ENCODE results near the gene C17orf78.
"Not testable (repeated sequence)": the region's sequence is repeated elsewhere in the genome, so short reads cannot be mapped to it uniquely, and the experiment has no call there.

Gene C17orf78

DNA sequence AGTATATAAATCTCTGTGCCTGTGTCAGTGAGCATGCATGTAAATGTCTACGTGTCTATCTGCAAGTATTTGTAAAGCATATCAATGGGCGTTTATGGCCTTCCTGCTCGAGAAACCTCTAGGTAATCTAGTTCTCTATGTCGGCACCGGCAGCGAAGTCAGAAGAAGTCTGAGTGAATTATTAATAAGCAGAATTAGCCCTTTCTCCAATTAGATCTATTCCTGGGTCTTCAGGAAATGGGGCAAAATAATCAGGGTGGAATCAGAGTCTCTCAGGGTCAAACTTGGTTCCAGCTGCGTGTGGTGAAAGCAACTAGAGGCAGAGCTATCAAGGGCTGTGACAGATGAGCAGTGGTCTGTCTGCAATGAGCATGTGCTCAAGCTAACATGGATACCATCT is at the start of gene C17orf78:
C17orf78 (plus strand) TSS at position 280 of the 400 bp plus-strand sequence; CDS start at position 388, 108 bp downstream.
- no peak for DNase-seq (ENCODE audit: low spot score)

DNA sequence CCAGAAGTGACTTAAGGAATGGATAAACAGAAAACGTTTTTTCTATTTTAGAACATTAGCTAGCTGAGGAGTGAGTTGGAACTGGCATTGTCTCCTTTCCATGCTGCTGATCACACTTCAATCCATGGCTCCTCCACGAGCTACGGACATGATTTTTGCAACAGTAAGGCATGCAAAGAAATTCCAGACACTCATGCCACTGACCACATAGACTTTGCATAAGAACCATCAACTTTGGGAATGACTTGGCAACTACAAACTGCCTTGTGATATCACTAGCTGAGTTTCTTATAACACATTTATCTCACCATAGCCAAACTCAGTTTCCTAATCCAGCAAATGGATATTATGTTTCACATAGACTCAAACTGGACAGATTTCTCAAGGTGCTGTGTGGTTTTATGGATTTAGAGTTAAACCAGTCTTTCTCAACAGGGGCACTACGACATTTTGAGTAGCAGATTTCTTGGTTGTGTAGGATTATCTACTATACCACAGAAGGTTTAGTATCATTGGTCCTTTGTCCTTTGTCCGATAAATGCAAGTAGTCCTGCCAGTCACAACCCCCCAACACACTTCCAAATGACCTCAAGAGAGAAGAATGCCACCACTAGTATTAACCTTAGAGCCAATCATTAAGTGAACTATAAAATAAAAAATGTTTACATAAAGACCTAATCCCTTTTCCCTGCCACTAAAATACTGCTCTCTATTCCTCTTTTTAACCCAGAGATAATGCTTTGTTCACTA is 48.3 kb upstream of the C17orf78 start:
- peak; percentile 84 for DNase-seq (ENCODE audit: low spot score)

DNA sequence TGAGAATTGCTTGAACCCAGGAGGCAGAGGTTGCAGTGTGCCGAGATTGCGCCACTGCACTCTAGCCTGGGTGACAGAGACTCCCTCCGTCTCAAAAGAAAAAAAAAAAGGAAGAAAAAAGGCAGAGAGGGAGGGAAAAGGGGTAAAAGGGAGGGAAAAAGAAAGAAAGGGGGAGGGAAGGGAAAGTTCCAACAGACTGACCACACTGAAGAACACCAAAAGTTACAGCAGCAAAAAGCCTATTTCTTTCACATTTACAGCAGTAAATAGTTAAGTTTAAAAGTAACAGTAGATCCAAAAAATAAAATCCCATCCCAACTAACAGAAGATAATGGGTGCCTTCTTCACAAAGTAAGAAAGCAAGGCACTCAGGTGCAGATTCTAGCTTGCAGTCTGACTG is 36.9 kb upstream of the C17orf78 start:
- DNase-seq (ENCODE audit: low spot score), result no peak

DNA sequence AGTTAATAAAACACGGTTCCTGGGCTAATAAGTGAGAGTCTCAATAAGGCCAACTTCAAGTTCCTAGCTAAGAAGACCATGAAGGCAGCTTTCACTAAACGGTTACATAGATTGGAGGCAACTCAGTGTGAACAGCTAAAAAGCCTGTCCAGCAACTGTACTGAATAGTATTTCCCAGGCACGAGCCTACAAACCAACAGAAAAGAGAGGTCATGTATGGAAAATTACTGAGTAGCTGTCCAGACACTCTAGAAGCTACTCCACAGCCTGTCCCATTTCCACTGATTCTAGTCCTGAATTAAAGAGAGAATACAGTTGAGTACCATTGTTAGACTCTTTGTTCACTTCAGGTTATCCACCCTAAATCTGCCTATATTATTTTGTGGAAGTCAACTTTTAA is 36.5 kb upstream of the C17orf78 start:
- DNase-seq (ENCODE audit: low spot score), result no peak

DNA sequence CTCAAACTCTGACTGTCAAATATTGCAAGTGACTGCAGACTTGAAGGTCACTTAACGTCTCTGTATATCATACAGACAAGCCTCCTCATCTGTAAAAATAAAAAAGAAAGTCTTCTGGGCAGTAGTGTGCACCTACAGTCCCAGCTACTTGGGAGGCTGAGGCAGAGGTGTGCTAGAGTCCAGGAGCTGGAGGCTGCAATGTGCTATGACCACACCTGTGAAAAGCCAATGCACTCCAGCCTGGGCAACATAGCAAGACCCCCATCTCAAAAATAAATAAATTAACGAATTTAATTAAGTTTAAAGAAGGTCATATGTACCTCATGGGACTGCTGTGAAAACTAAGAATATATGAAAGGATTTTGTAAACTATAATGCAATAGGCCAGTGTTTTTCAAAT is 35.0 kb upstream of the C17orf78 start:
- DNase-seq (ENCODE audit: low spot score), result no peak

DNA sequence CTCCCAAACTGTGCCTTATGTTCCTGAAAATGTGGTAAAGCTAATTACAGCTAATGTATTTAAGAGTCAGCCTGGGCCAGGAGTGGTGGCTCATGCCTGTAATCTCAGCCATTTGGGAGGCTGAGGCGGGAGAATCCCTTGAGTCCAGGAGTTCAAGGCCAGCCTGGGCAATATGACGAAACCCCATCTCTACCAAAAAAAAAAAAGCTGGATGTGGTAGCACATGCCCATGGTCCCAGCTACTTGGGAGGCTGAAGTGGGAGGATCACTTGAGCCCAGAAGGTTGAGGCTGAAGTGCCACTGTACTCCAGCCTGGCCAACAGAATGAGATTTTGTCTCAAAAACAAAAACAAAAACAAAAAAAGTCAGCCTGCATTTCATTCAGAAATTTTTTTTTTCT is 33.2 kb upstream of the C17orf78 start:
- no peak for DNase-seq (ENCODE audit: low spot score)

DNA sequence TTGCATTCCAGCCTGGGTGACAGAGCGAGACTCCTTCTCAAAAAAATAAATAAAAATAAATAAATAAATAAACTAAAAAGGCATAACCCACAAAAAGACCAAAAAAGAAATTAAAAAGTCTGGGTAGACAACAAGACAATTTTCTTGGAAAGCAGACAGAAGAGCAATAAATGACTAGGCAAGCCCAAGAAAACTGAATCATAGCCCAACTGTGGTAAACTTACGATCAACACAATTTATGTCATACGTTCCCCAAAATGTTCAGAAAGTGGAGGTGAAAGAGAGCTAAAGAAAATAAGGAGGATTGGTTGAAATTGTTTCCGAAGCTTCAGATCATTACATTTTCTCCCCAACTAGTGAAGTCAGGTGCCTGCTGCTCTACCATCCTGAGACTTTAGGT is 31.3 kb upstream of the C17orf78 start:
- DNase-seq (ENCODE audit: low spot score), result no peak

DNA sequence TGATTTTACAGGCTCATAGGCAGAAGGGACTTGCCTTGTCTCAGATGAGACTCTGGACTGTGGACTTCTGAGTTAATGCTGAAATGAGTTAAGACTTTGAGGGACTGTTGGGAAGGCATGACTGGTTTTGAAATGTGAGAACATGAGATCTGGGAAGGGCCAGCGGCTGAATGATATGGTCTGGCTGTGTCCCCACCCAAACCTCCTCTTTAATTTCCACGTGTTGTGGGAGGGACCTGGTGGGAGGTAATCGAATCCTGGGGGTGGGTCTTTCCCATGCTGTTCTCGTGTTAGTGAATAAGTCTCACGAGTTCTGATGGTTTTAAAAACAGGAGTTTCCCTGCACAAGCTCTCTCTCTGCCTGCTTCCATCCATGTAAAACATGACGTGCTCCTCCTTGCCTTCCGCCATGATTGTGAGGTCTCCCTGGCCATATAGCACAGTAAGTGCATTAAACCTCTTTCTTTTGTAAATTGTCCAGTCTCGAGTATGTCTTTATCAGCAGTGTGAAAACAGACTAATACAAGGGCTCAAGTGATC is 28.9 kb upstream of the C17orf78 start:
- DNase-seq (ENCODE audit: low spot score), result not testable (repeated sequence)

DNA sequence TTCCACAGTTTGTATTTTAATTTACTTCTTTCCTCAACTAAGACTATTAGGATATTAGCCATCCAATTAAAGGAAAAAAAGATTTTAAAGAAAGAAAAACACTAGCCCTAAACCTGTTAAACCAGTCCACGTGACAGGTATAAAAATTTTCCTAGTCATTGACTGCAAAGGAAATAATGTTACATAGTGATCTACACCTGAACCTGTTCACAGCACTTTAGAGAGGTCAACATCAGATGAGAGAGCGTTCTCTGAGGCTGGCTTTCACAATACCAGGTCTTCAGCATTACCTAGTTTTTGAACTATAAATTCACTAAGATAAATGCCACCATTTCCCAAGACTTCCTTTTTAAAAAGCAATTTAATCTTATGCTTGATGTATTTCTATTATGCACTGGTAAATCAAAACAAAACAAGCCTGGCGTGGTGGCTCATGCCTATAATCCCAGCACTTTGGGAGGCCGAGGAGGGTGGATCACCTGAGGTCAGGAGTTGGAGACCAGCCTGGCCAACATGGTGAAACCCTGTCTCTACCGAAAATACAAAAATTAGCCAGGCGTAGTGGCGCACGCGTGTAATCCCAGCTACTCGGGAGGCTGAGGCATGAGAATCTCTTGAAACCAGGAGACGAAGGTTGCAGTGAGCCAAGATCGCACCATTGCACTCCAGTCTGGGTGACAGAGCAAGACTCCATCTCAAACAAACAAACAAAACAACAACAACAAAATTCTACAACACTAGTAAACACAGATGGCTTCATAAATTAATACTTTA is 18.8 kb upstream of the C17orf78 start:
- not testable (repeated sequence) for DNase-seq (ENCODE audit: low spot score)

DNA sequence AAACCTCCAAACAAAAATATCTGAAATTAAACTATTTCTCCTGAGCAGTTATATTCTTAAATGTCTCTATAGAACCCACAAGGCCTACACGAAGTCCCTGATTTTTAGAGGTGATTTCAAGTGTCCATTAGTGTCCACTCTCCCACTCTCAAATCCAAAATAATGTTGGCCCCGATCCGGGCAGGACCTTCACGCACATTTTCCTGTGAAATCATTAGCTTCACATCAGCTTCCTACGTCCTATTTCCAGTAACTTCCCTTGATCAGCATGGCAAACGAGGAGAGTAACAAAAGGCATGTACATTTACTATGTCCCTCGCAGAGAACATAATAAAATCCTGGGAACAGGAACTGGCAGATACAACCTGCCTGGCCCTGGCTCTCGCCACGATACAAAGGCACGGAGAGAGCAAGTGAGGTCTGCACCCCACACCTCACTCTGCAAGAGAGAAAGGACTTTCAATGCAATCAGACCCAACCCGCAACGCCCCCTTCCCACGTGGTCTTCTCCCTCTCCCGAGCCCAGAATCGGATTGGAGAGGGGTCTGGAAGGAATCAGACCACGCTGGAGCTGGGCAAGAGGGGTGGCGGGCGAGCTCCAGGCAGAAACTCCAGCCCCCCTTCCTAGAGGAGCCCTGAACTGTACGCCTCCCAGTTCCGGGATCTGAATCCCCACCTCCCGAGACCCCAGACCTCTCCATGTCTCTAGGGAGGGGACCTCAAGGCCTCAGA is 17.5 kb upstream of the C17orf78 start:
- DNase-seq (ENCODE audit: low spot score), result peak; percentile 63

DNA sequence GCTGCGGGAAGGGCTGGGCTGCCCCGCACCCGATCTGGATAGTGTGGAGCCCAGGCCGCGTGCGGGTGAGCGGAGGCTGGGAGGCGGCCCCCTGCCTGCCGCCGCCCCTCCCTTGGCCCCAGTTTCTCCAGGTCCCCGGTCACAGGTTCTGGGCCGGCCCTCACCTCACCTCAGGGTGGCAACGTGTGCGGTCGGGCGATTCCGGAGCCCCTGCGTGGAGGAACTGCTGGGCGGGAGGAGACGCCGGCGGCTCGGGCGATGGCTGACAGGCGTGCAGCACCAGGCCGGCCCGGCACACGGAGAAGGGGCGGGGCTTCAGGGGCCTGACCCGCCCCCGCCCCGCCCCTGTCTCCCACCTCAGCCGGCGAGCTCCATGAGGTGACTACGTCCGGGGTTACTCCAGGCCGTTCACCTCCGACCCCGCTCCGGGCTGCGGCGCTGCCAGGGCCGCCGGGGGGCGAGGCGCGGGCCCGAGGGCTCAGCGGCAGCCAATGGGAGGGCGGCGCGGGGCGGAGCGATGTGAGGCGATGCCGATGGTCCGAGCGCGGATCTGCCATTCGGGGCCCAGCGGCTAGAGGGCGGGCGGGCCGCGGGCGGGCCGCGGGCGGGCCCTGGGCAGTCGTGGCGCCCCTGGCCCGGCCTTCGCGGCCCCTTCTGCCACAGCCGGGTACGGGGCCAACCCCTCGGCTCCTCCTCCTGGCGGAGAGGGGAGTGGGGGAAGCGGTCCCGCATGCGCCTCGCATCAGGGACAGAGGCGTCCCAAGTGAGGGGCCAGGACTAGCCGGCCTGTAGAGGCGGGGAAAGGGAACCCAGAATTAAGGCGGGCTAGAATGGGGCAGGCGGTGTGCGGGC is 16.7 kb upstream of the C17orf78 start:
- peak; percentile 98 for DNase-seq (ENCODE audit: low spot score)

DNA sequence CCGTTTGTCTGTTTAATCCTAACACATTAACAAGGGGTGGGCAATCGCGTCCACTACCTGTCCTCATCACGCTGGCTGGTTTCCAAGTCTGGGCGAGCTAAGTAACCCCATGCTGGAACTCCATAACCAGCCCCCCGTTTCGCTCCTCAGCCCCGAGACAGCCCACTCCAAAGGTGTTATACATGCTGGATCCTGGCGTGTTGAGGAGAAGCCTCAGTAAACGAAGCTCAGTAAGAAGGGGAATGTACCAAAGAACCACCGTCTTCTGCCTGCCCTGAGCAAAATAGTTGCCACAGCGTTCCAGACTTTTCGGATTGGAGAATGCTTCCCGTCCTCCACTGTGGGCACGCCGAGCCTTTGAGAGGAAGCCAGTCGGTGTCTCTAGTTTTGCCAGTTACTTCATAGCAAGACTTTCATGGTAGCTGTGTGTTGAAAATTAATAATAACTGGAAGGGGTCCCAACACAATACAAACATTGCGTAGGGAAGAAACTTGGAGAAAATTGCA is 16.1 kb upstream of the C17orf78 start:
- peak; percentile 39 for DNase-seq (ENCODE audit: low spot score)

DNA sequence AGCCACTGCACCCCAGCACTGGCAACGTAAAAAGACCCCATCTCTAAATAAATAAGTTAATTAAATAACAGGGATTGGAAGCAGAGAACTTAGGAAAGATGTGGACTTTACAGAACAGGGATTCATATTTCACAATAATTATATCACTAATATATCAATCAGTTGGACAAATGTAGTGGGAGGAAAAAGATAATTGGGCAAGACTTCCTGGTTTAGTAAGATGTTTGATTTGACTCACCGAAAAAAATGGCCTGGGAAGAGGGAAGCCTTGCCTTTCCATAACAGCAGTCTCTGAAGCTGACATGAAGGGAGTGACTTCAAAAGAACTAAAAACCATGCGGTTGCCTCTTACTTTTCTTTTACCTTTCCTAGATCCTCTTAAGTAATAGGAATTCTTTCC is 15.2 kb upstream of the C17orf78 start:
- DNase-seq (ENCODE audit: low spot score), result no peak

DNA sequence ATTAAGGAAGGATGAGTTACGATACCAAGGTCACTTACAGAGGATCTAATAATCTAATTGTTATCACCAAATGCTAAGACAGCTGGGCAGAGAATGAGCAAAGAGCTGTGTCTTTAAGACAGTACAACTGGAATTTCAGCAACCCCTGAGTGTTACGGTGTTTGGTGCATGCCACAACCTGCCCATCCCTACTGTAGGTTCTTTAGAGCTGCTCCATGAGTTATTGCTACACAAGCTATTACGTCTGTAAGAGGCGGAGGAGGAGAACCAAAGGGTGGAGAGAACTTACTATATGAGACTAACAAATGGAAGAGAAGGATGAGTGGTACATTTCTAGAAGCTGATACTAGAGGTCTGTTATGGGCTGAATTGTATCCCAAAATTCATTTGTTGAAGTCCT is 14.2 kb upstream of the C17orf78 start:
- no peak for DNase-seq (ENCODE audit: low spot score)

DNA sequence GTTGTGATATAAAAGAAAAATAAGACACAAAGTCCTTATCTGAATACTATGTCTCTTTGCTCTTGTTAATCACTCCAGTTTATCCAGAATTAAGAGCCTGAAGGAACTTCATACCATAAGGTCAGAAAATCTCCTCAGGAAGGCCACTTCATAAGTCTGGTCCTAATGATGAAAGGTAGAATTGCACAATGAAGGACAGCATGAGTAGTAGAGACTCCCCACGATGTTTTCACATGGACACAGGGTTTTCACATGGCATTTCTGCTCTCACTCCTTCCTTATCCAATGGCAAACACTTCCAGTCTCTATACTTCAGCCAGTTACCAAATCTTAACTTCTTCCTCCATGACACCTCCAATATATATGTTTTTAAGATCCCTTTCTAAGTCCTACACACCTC is 10.2 kb upstream of the C17orf78 start:
- no peak for DNase-seq (ENCODE audit: low spot score)

DNA sequence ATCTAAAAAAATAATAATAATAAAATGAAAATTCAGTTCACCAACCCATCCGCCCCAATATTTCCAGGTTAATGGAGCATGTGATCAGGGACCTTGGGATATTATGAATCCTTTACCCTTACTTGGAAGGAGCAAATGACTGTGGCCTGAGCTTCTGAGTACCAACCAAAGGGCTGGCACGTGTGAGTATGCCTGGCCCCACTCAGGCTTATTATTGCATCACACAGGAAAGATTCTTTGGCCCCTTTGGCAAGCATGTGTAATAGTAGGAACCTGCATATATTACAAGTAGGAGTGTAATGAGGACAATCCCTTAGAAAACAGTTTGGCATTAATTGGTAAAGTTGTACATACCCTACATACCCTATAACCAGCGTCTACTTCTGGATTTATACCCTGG is 7.2 kb upstream of the C17orf78 start:
- DNase-seq (ENCODE audit: low spot score), result peak; percentile 25

DNA sequence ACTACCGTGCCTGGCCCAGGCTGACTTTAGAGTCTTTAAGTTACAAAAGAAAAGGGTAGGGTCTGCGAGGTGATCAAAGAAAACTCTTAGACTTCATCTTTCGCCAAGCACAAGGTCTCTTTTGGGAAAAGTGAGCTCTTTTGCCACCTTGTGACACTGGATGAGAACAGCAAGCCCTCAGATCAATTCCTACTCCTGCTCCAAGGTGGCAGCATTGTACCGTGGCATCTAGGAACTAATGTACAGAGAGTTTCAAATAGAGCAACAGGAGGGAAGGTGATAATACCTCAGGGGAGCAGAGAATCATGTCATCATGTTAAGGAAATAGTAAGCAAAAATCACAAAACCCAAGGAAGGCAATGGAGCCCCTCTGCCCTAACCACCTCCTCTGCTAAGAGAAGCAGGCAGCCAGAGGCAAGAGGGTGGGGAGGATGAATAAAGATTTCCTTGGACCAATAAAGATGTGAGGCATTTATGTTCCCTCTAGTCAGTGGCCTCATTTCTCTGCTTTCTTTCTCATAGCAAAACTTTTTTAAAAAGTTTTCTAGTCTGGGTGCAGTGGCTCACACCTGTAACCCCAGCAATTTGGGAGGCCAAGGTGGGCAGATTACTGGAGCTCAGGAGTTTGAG is 2.1 kb upstream of the C17orf78 start:
- DNase-seq (ENCODE audit: low spot score), result peak; percentile 85

DNA sequence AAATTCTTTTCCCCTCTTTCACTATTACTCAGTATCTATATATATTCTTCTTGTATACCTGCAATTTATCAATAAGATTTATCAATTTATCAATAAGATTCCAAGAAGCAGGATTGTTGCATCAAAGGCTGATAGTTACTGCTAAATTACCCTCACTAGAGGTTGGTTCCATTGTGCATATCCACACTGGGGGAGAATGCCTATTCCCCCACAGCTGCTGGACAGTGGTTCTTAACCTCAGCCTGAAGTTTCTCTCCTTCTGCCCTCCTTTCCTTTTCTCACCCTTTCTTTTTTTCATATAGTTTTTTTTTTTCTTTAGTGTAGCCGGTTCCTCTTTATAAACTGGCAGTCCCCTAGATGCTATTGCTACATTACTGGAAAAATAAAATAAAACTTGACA is 6.3 kb downstream of the C17orf78 start:
- no peak for DNase-seq (ENCODE audit: low spot score)

DNA sequence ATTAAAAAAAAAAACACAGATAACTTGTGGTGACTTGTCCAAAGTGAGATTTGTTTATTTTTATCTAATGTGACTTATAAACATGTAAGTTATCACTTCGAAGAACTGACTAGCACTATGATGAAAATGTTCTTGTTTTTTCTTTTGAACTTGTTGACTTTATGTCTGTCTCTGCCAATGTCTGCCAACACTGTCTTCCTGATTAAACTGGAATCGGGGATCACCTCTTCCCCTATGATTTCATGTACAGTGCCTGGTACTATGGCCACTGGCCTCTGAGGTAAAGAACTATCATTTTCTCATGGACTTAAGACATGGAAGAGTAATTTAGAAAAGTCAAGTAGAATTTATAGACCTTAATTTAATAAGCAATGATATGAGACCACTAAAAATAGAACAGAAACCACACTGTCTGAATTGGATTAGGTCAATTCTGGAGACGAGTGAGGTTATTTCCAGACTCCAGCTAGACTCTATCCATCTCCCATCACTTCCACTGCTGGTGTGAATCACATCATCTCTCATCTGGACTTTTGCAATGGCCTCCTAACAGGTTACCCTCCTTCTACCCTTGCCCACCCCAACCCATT is 8.9 kb downstream of the C17orf78 start:
- DNase-seq (ENCODE audit: low spot score), result no peak

DNA sequence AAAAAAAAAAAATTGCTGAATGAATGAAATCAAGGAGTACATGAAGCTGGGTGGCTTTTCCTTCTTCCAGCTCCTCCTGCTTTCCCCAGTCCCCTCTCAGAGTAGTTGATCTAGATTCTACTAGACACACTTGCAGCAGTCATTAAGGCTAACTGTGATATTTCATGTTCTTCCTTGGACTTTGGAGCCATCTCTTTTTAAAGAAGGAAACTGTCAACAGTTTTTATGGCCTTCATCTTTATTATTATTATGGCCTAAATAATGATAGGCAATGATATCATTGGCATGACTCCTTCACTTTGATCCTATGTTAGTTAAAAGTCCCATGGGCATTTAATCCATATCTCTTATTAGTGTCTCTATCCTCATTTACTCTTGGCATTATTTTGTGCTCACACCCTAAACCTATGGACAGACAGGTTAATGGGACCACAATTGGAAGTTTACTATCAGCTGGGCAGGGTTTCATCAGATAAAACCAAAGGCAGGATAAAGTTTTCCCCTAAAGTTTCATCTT is 9.7 kb downstream of the C17orf78 start:
- no peak for DNase-seq (ENCODE audit: low spot score)
